K562 (cell line): ENCODE data around the gene VPS35L. TPM values are rescaled to one million over a fixed set of nuclear protein-coding genes. Genes with fewer than 3 reads are reported as not detected.

Source experiments
- CSDE1 ChIP-seq, 2 experiments: fragments of 450-650 bp; IDR thresholded peaks; 2 replicates each; pipeline ENCODE4 v1.6.1; 2016; ENCODE audit warnings: mild to moderate bottlenecking in 1 of 2
- CXXC5 ChIP-seq: fragments of 250-450 bp; sonication (Bioruptor Pico); IDR thresholded peaks from 2 replicates; pipeline ENCODE4 v1.8.0; 2022; ENCODE audit warnings: inconsistent platforms, mild to moderate bottlenecking, moderate library complexity
- FOXO4 ChIP-seq: fragments of 450-650 bp; formaldehyde crosslinking; IDR thresholded peaks from 2 replicates; pipeline ENCODE4 v1.4.0; 2020; ENCODE audit warnings: mild to moderate bottlenecking, moderate library complexity
- GMEB1 ChIP-seq: fragments of 250-450 bp; sonication (Bioruptor Pico); IDR thresholded peaks from 2 replicates; pipeline ENCODE4 v1.4.0; 2020; ENCODE audit warnings: mild to moderate bottlenecking
- MYC ChIP-seq, 2 experiments: fragments of 250-450 bp in 1 of 2; sonication (Bioruptor Pico) in 1 of 2; IDR thresholded peaks; 2 replicates each; pipeline versions ENCODE4 v1.5.1 to v1.6.1; 2012 to 2021; ENCODE audit warnings: low read depth in 2 of 2, borderline replicate concordance in 1 of 2, improper control_type of control experiment in 1 of 2, low read length in 1 of 2, mild to moderate bottlenecking in 1 of 2, moderate library complexity in 1 of 2
- NFIC ChIP-seq: fragments of 450-650 bp; IDR thresholded peaks from 2 replicates; pipeline ENCODE4 v1.6.1; 2017; ENCODE audit warnings: mild to moderate bottlenecking, inconsistent platforms
- NR2C2 ChIP-seq, 2 experiments: fragments of 200-800 bp in 1 of 2; sonication (Bioruptor generic) in 1 of 2; sonication (generic) in 1 of 2; formaldehyde crosslinking in 1 of 2; IDR thresholded peaks; 2 replicates each; pipeline versions ENCODE4 v1.6.1 to v1.8.0; 2016 to 2022; ENCODE audit warnings: mild to moderate bottlenecking in 1 of 2, missing compliant biosample characterization in 1 of 2, missing genetic modification characterization in 1 of 2, missing genetic modification reagents in 1 of 2
- PKNOX1 ChIP-seq: fragments of 450-650 bp; IDR thresholded peaks from 2 replicates; pipeline ENCODE4 v1.6.1; 2016
- POLR2A ChIP-seq: fragments of 450-650 bp; conservative IDR thresholded peaks from 2 replicates; pipeline ENCODE4 v1.6.1; 2016
- POLR2AphosphoS2 ChIP-seq: IDR thresholded peaks from 2 replicates; pipeline ENCODE4 v1.6.1; 2012; ENCODE audit warnings: low read length, improper control_type of control experiment
- POLR2G ChIP-seq: fragments of 200-400 bp; formaldehyde crosslinking; IDR thresholded peaks from 2 replicates; pipeline ENCODE4 v1.6.1; 2017; ENCODE audit warnings: low read depth, mild to moderate bottlenecking, antibody characterized with exemption, low read length, moderate library complexity
- POLR3G ChIP-seq: IDR thresholded peaks from 2 replicates; pipeline ENCODE4 v1.6.1; 2011; ENCODE audit not compliant: insufficient read length, insufficient replicate concordance; ENCODE audit errors: extremely low read depth
- RFX1 ChIP-seq: fragments of 450-650 bp; IDR thresholded peaks from 2 replicates; pipeline ENCODE4 v1.6.1; 2016; ENCODE audit warnings: mild to moderate bottlenecking, moderate library complexity
- SIN3B ChIP-seq: fragments of 450-650 bp; IDR thresholded peaks from 2 replicates; pipeline ENCODE4 v1.6.1; 2017; ENCODE audit warnings: low read depth, mild to moderate bottlenecking, moderate library complexity
- TAF9B ChIP-seq: fragments of 450-650 bp; IDR thresholded peaks from 2 replicates; pipeline ENCODE4 v1.6.1; 2018; ENCODE audit warnings: mild to moderate bottlenecking; ENCODE audit not compliant: partially characterized antibody
- ZBTB43 ChIP-seq: sonication (generic); formaldehyde crosslinking; IDR thresholded peaks from 2 replicates; pipeline ENCODE4 v1.8.0; 2023; ENCODE audit warnings: mild to moderate bottlenecking, missing genetic modification reagents
- ZBTB5 ChIP-seq: fragments of 450-650 bp; IDR thresholded peaks from 2 replicates; pipeline ENCODE4 v1.6.1; 2017; ENCODE audit warnings: antibody characterized with exemption
- ZFP36 ChIP-seq: fragments of 150-350 bp; IDR thresholded peaks from 2 replicates; pipeline ENCODE4 v1.6.1; 2018; ENCODE audit warnings: low read length, low read depth; ENCODE audit not compliant: partially characterized antibody
- polyA plus RNA-seq, 8 experiments: library from polyadenylated mRNA; depleted of rRNA in 4 of 8; stranded (reverse) in 5 of 8; unstranded in 3 of 8; fragments of >200 nt; fragmentation: Nextera tagmentation in 2 of 8; fragmentation: Illumina TruSeq in 1 of 8; extraction: Ambion mirVana in 2 of 8; extraction: Trizol in 1 of 8; gene quantifications; 2 replicates each; pipeline versions ENCODE4 v1.2.1 to v1.2.3, GENCODE V29; 2011 to 2014; ENCODE audit warnings: inconsistent platforms in 1 of 8, missing spikeins in 1 of 8
- total RNA-seq, 7 experiments: library from RNA; depleted of rRNA in 6 of 7; stranded (reverse); fragments of >200 nt in 6 of 7; fragmentation: Illumina TruSeq in 2 of 7; extraction: Trizol in 2 of 7; gene quantifications; 2 replicates each; pipeline versions ENCODE4 v1.2.1 to v1.2.3, GENCODE V29; 2011 to 2021; ENCODE audit warnings: low replicate concordance in 1 of 7

The VPS35L gene
- total and polyA plus RNA-seq, 9 of the 15 experiments (the other 6 are each of a cell fraction or from before 2014, with no cell fraction given) = 10.2 to 30.4 (median 20.1) TPM

GRCh38 chr16:19555186-19555937 is at the start of gene VPS35L (continued):
- TF ChIP-seq CXXC5 (CRISPR knock-in tag) (peak; percentile 83), POLR3G (no peak), PKNOX1 (peak; percentile 58), GMEB1 (peak; percentile 55), SIN3B (peak; percentile 74), MYC (IDR thresholded peaks at IDR 0.05; ENCODE audit: low read depth, low read length) (peak; percentile 82), MYC (CRISPR knock-in tag; IDR thresholded peaks at IDR 0.05; ENCODE audit: borderline replicate concordance, low read depth) (no peak), RFX1 (no peak), CSDE1 (IDR thresholded peaks at IDR 0.05) (peak in 1 of 2 experiments; percentile 97; a peak in 2 of 4 replicates), NFIC (no peak; the same call in 1 of the 2 replicates), NR2C2 (CRISPR knock-in tag; IDR thresholded peaks at IDR 0.05) (no peak), NR2C2 (tag; IDR thresholded peaks at IDR 0.05) (peak; percentile 94), POLR2A (peak; percentile 80), POLR2G (peak; percentile 93), FOXO4 (CRISPR knock-in tag) (no peak), POLR2AphosphoS2 (no peak), ZBTB5 (no peak), TAF9B (peak; percentile 78), ZBTB43 (CRISPR knock-in tag) (no peak), ZFP36 (no peak)
